Ishikawa (cell line): ENCODE measurements around the gene TMEM108.

ENCODE experiments used
- MAX ChIP-seq: IDR thresholded peaks from 2 replicates; pipeline ENCODE4 v1.6.1; 2012
- REST ChIP-seq: IDR thresholded peaks from 2 replicates; pipeline ENCODE4 v1.6.1; 2012; ENCODE audit warnings: low read depth, mild to moderate bottlenecking
- TEAD4 ChIP-seq: IDR thresholded peaks from 2 replicates; pipeline ENCODE4 v1.6.1; 2012
- USF1 ChIP-seq: IDR thresholded peaks from 2 replicates; pipeline ENCODE4 v1.6.1; 2012
- YY1 ChIP-seq: IDR thresholded peaks from 2 replicates; pipeline ENCODE4 v1.6.1; 2012; ENCODE audit warnings: low read depth

DNA sequence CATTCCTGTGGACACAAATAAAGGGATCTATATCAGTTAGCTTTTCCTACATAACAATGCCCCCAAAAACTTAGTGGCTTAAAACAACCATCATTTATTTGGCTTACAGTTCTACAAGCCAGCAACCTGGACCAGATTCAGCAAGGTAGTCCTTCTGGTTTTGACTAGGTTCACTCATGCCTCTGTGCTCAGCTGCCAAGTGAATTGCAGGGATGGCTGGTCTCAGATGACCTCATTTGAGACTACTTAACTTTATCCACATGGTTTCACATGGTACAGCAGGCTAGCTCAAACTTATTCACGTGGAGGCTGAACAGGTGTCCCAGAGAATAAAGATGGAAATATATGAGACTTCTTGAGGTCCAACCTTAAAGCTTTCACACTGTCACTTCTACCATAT is 242.4 kb downstream of the TMEM108 start:
- TF ChIP-seq USF1 (no peak), REST (no peak), YY1 (no peak), TEAD4 (no peak), MAX (no peak)
